NCI-H2196 (cell line): ENCODE measurements around the gene KLHL29.

Experiments used
- DNase-seq: peaks from one replicate; lab custom pipeline; 2025; ENCODE audit not compliant: unreplicated experiment; lab: John Stamatoyannopoulos, UW

Gene KLHL29

DNA sequence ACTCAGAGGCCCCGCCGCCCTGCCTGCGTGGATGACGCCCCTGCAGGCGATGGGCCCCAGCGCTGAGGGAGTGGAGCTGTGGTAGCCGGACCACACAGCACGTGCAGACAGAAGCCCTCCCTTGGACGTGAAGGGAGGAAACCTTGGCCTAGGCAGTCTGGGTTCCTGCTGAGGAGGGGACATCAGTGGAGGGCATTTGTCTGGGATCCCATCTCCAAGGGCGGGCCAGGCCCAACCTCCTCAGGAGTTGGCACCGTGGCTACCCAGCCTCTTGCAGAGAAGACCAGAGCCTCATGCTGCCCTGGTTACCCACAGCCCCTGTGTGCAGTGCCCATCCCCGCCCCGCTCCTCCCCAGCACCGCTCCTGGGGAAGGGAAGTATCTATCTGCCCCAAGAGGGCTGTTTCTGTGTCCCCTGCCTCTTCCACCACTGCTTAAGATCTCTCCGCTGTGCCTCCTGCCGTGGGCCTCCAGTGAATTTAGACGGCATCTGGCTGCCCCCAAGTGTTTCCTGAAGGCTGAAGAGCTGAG is 241.8 kb downstream of the KLHL29 start:
- no peak for DNase-seq

DNA sequence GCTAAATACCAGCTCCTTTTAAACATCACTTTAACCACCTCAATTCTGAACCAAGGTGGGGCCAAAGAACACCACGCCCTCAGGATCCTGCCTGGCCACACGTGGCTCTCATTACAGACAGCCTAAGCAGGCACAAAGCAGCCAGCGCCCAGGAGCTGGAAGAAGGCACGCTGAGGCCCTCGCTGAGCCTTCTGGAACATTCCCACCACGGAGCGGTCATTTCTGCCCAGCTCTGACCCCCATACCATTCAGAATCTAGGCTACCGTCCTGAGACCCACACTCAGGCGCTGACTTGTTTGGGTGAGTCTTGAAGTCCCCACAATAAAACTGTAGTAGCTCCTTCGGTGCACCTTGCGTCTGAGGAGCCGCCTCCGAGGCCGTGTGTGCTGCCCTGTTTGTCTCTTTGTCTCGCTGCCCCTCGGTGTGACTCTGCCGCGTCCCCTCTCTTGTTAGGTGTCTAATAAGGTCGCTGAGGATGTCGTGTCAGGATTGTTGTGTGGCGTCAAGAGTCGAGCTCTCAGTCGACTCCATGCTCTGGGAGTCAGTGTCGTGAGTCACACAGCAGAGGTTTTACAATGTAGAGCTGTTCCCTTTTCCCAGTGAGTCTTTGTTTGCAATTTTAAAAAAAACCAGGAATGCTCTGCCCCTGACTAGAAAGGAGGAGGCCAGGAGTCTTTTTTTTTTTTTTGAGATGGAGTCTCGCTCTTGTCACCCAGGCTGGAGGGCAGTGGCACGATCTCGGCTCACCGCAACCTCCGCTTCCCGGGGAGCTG is 242.4 kb downstream of the KLHL29 start:
- no peak for DNase-seq

DNA sequence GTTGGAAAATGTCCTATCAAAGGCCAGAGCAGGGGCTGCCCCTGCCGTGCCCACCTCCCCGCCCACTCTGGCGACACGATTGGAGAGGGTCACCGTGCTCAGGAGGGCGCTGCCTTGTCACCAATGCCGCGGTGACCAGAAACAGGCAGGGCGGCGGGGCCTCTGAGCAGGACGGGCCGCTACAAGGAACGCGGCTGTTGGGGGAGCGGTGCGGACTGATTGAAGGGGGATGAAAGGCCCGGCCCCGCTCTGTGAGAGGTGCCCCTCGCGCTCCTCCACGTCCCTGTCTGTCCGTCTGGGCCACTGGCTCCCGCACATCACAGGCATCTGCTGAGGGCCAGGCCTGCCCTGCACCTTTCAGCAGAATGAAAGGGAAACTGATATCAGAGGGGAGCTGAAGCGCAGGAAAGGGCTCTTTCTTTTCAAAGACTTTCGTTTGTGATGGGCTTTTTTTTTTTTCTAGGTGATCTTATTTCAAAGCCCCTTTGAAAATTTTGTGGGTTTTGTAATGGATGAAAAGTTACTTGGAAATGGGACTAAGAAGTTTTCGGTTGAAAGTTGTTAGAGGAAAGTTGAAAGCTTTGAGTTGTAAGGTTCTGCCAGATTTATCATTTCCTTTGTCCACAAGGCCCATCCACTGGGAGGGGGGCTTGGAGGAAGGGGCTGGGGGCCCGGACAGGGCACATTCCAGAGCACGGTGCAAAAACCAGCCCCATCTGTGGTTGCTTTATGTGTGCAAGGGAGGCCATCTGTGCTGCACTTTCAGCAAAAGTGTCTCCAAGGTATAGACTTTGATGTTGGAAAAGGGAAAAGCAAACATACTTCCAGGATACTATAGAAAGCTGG is 244.2 kb downstream of the KLHL29 start:
- DNase-seq: no peak

DNA sequence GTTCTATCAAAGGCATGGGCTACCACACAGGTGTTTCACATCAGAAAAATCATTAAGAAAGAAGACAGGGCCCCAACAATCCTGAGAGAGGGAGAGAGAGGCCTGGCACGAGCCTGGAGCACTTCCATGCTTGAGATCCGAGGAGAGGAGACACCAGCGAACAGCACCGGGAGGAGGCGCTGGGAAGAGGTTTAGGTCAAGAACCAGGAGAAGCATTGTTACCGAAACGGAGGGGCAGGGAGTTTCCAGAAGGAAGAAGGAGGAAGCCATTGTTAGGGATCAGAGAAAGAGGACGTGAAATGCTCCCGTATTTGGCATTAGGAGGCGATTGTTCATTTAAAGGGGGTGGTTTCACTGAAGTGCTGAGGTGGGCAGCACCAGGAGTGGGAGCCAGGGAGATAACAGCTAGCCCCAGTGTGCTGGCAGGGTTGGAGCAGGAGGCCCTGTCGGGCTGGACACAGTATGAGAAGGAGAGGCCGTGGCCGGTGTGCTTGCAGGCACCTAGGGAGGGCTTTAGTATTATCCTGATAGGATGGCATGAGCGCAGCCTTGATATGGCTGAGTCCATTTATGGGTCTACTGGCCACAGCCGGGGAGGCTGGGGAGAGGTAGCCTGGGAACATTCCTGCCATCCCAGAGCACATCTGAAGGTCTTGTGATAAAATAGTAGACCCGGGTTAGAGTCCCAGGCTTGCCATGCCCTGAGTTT is 244.9 kb downstream of the KLHL29 start:
- DNase-seq: no peak

DNA sequence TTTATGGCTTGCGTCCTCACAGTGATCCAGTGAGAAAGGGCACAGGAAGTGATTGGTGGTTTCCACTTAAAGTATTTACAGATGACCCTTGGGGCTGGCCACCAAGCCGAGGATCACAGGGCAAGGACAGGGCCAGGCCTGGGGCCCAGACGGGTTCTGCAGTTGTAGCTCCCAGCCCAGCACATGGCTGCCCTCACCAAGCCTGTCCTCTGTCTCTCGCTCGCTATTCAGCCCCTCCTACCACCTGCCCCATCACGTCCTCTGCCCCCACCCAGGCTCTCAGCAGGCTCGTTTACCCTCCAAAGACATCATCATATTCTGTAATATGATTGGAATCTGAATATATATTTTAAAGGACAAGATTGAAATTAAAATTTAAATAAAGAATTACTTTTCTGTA is 246.0 kb downstream of the KLHL29 start:
- no peak for DNase-seq

DNA sequence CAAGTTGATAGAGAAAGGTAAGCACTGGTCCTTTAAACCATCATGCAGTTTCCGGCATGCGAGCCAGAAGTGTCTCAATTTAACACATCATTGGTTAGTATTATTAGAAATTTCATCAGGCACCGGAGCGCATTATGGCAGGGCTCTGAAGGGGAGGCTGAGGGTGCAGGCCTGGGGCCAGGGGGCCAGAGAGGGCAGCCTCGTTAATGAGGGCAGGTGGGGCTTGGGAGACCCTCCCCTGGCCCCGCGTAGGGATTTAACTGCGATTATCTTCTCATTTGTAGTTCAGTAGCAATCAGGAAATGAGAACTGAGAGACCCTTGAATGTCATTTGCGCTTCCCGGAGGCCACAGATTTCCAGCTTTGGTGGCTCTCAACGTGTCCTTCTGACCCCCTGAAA is 246.4 kb downstream of the KLHL29 start:
- DNase-seq: no peak

DNA sequence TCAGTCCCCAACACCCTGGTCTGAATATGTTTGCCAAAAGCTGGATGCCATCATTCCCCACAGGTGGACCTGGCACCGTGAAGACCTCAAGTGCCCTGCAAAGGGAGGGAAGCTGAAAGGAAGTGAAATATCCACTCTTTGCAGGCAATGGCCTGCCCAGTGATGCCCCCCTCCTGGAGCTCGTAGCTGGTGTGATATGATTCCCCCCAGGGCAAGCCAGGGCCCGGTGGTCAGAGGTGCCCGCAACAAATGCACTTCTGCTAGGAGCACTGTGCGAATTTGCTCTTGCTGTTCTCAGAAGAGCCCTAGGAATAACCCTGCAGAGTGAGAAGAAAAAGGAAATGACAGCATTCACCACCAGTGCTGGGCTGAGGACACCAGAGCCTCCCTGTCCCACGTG is 247.4 kb downstream of the KLHL29 start:
- DNase-seq: no peak

DNA sequence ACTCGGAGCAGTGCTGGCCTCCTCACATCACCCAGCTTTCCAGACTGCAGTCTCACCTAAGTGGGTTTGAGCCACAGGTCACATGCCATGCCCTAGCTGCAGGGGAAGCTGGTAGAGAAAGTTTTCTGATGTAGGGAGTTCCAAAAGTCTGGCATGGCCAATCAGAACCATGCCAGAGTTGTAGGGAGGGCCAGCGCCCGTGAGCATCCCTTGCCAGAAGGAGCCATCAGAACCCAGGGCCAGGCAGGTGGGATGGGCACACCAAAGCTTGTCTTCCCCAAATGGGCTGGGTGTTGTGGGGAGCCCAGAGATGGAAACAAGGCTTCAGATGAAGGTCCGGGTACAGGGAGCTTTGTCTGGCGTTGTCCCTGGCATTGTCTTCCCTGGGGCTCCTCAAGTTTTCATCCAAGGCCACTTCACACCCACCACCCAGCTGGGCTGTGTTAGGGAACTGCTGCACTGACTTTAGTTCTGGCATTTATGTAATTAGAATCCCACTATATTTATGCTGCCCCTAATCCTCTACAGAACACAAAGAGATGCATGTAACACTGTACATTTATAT is 247.9 kb downstream of the KLHL29 start:
- no peak for DNase-seq

DNA sequence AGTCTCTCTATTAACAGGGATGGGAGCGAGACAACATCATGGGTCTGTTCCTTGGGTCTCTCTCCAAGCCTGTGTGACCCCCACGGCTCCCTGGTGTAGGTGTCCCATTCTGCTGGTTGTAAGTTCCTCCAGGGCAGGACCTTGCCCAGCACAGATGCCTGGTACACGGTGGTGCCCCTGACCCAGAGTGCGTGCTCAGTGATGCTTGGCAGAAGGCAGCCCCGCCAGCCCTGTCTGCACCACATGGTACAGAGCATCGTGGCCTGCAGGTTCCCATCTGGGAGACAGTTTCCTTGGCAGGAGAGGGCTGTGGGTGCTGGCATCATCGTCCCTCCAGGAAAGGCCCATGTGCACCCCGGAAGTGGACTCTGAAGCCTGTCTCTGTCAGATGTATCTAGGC is 249.0 kb downstream of the KLHL29 start:
- no peak for DNase-seq

DNA sequence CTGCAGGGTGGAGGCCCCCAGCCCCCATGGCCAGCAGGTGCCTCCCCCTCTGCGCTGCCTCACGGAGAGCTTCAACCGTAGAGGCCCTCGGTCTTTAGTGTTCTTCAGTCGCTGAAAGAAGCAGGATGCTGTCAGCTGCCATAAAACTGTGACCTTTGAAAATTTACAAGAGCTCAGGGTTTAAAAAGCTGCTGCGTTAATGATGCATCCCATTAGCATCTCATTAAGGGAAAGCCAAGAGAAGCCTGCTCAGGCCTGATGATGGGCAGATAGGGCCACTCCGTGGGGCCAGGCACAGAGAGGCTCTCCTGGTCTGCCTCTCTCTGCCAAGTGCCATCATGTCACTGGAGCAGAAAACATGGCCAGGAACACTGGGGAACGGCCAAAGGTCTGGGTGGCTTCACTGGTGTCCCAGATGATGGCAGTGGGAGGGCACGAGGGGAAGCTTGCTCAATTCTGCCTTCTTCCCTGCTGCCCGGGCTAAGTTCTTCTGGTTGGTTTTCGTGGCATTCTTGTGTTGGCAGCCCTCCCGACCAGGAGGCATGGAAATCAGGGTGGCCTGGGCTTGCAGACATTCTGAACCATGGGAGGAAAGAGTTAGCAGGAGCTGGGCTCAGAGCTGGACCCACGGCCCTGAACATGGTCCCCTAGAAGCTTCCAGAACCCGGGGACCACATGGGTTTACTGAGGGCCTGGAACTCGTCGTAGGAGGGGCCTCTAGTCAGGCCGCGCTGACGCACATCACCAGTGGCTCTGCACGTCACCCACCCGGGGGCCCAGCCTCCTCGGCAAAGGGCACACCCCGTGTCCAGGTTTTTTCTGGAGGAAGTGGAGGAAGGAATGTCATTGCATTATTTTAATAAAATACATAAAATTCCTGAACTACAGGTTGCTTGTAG is 250.7 kb downstream of the KLHL29 start:
- no peak for DNase-seq

DNA sequence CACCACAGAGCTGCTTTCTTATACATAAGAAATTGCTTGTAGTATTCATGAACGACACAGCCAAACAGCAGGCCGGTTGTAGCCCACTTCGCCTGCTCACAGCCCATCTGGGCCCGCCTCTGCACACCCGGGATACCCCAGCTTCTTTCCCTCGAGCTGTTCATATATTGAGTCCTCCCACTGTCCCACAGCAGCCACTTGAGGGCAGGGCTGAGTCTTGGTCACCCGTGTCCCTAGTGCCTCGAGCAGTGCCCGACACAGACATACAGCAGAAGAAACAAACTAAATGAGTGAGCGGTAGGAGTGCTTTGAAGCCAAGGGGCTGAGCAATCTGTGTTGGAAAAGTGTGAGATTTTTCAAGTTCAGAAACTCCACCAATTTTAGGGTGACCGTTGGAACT is 251.4 kb downstream of the KLHL29 start:
- no peak for DNase-seq

DNA sequence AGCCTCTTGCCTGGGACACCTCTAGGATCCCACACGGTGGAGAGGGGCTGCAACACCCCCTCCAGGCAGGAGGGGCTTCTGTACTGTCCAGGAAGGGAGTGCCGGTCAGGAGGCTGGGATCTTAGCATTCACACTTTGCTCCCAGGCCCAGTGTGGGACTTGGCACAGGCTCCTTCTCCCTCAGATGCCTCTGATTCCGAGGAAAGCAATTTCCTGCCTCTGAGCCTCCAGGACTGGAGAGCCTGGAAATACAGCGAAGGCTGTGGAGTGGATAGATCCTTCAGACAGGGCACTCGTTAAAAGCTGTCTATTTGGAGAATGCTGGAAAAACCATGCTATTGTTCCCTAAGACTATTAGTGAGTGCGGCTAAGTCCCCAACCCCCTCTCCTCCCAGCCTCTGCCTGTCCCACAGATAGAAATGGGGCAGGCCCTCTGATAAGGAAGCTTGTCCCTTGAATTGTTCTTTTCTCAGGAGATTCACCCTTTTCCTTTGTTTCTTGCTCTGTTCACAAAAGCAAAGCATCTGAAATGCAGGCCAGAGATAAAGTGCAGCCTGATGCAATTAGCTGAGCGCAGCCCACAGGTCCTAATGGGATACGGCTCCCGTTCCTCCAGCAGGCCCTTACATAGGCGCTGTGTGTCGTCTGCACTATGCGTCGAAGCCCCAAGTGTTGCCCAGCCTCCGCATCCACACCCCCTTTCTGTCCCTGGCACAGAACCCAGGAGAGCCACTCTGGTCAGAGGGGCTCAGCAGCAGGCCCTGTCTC is 252.2 kb downstream of the KLHL29 start:
- DNase-seq: no peak

DNA sequence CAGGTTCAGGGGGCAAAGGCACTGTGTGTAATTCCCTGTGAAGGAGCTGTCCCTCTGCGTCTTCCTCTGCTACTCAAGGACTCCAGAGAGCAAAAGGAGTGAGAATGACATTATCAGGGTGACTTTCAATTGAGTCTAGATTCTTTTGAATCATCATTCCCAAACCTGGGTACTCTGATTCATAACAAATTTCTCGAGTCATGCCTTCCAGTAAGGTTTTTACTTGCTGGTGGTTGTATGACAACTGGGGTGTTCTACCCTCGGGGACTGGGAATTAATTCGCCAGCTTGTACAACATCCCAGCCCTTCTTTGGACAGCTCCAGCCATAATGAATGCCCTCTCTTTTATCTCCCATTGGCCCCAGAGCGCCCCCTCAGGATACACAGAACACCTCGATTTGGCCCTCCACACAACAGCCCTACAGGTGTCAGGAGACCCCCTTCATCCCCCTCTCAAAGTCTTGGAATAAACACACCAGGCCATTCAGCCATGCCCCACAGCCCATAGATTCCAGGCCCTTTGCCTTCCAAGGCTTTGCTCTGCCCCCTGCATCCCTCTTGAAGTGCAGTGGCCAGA is 254.5 kb downstream of the KLHL29 start:
- no peak for DNase-seq

DNA sequence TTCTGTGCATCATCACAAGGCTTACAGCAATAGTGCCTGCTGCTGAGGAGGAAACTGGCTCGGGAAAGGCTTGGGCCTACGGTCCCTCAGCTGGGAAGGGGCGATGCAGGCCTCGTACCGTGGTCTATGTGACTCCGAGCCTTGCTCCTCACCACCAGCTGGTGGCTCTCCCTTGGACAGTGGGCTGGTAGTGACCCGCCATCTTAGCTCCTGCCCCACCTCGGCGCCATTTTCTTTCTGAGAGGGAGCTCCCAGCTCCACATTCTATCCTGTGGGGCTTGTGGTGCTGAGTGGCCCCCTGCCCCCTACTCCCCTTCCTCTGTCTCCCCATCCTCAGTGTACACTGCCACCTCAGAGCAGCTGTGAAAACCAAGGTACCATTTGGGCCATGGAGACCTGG is 255.7 kb downstream of the KLHL29 start:
- DNase-seq: no peak

DNA sequence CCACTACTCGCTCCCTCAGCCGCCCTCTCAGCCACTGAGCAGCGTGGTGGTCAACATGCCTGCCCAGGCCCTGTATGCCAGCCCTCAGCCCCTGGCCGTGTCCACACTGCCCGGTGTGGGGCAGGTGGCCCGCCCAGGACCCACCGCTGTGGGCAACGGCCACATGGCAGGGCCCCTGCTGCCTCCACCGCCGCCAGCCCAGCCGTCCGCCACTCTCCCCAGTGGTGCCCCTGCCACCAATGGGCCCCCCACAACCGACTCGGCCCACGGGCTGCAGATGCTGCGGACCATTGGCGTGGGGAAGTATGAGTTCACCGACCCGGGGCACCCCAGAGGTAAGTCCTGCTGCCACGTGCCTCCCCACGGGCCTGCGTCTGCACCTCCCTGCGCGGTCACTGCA is 257.5 kb downstream of the KLHL29 start:
- DNase-seq: no peak

DNA sequence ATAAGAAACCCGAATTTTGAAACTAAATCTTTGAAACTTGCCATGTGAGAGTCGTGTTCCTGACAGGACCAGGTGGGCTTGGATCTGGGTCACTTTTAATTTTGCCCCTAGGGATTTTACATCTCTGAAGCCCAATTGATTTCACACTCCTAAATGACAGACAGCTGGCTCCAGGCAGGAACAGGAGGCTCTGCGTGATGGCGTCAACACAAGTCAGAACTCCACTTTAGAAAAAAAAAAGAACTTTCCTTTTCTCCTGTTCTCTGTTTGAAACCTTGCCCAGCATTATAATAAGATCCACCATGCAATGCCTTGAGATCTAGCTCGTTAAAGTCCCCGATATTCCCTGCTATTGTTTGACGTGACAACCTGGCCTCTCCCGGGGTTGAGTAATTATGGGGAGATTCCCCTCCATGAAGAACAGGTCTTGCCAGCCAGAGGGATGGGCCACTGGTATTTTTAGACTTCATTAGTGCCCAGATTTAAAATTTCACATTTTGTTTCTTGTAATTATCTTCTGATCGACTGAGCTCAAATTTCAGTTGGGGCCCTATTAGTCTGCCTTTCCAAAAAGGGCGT is 260.3 kb downstream of the KLHL29 start:
- no peak for DNase-seq

DNA sequence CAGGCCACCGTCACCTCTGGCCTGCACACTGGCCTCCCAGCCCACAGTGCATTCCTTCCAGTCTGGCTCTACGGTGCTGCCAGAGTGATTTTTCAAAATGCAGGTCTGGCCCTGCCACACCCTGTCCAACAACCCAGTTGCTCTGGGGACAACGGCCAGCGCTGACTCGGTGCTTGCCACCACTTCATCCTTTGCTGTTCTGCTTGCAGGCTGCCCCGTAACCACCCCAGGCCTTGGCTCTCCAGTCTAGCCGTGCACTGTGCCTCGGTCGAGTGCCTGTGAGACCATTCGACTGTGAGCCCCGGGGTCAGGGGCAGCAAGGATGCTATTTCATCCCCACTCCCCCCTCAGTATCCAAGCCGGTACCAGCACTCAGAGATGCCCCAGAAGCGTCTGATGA is 262.6 kb downstream of the KLHL29 start:
- no peak for DNase-seq

DNA sequence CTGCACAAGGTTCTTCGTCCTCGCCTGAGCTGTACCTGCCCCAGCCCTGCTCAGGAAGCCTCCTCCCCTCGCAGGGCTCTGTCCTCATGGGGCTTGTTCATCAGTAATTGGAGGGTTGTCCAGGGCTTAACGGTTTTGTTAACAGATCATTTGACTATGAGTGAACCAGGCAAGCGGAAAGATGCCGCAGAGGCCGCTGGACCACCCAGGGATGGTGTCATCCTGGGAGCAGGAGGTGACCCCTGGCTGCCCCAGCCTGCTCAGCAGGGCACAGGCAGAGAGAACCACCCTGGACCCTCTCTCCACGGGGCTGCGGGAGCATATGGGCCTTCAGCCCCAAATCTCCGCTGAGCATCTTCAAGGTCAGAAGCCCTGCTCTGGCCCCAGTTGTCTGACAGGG is 264.3 kb downstream of the KLHL29 start:
- no peak for DNase-seq

DNA sequence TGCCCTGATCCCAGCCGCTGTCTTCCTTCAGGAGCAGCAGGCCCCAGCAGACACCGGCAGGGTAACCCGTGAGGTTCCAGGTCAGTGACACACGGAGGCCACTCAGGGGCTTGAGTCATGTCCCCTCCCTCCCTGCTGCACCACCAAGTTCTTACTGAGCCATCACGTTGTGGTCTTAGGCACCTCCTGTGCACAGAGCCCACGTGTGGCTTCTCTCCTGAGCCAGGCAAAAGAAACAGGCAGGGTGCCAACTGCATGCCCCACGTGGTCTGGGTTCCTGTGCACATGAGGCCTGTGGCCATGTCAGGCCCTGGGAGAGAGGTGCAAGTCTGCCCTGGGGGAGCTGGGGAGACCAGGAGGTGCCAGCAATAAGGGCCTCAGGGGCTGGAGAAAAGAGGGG is 264.8 kb downstream of the KLHL29 start:
- no peak for DNase-seq
